AG04449 (cell line): Measurements from ENCODE around the gene P2RX3.

Source experiments
- CTCF ChIA-PET: fragments of 350-600 bp; formaldehyde crosslinking; extraction: SDS; loops from one replicate; lab custom pipeline; 2021; ENCODE audit warnings: antibody characterized with exemption; lab: Yijun Ruan, JAX
- POLR2A ChIA-PET: fragments of 400-600, 350-600 bp; formaldehyde crosslinking; extraction: SDS; loops from one replicate; lab custom pipeline; 2020; ENCODE audit warnings: antibody characterized with exemption, inconsistent platforms; lab: Yijun Ruan, JAX
- DNase-seq: peaks from one replicate; pipeline ENCODE4 v3.0.0-alpha.2; 2010; ENCODE audit warnings: low read depth, low spot score
- H3K4me3 ChIP-seq: 2 replicates; pipeline ENCODE4 v1.5.1; 2011; ENCODE audit warnings: low read depth, mild to moderate bottlenecking, control low read depth, low read length
- TF ChIP-seq, protein P1 (sequence below): IDR thresholded peaks from one replicate; pipeline ENCODE4 v1.5.1; 2011; ENCODE audit warnings: mild to moderate bottlenecking, moderate library complexity, low read length, control low read depth, inconsistent platforms; ENCODE audit not compliant: insufficient read depth; ENCODE audit errors: missing control alignments

The P2RX3 gene

GRCh38 chr11:57354699-57355098 lies 16.5 kb downstream of the P2RX3 start:
- TF ChIP-seq, protein P1, sequence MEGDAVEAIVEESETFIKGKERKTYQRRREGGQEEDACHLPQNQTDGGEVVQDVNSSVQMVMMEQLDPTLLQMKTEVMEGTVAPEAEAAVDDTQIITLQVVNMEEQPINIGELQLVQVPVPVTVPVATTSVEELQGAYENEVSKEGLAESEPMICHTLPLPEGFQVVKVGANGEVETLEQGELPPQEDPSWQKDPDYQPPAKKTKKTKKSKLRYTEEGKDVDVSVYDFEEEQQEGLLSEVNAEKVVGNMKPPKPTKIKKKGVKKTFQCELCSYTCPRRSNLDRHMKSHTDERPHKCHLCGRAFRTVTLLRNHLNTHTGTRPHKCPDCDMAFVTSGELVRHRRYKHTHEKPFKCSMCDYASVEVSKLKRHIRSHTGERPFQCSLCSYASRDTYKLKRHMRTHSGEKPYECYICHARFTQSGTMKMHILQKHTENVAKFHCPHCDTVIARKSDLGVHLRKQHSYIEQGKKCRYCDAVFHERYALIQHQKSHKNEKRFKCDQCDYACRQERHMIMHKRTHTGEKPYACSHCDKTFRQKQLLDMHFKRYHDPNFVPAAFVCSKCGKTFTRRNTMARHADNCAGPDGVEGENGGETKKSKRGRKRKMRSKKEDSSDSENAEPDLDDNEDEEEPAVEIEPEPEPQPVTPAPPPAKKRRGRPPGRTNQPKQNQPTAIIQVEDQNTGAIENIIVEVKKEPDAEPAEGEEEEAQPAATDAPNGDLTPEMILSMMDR = no peak
- POLR2A ChIA-PET = no interaction called here
- no peak for DNase-seq
- no peak overlapping the region for H3K4me3 ChIP-seq
- CTCF ChIA-PET = interaction anchor here (5.7 kb wide), 1 partner anchor 7 kb away, joined by 40 read pairs; no protein-coding TSS in a partner anchor

- POLR2A ChIA-PET = no interaction called here
- TF ChIP-seq, protein P1 = no peak
- H3K4me3 ChIP-seq = no peak overlapping the region
- CTCF ChIA-PET = interaction anchor here (0.6 to 5.7 kb wide), 6 partner anchors 9 to 1156 kb away, joined by 3 to 40 read pairs (median 4); no protein-coding TSS in a partner anchor
- DNase-seq = no peak
These were observed 18.1 kb downstream of the P2RX3 start for GRCh38 chr11:57356268-57356667.

- DNase-seq = no peak
- TF ChIP-seq, protein P1 = no peak
- ChIA-PET CTCF (interaction anchor here (0.8 to 5.7 kb wide), 5 partner anchors 10 to 170 kb away, joined by 3 to 40 read pairs (median 4); no protein-coding TSS in a partner anchor), POLR2A (no interaction called here)
- H3K4me3 ChIP-seq = no peak overlapping the region
These were observed 19.2 kb downstream of the P2RX3 start for GRCh38 chr11:57357310-57357709.

DNA sequence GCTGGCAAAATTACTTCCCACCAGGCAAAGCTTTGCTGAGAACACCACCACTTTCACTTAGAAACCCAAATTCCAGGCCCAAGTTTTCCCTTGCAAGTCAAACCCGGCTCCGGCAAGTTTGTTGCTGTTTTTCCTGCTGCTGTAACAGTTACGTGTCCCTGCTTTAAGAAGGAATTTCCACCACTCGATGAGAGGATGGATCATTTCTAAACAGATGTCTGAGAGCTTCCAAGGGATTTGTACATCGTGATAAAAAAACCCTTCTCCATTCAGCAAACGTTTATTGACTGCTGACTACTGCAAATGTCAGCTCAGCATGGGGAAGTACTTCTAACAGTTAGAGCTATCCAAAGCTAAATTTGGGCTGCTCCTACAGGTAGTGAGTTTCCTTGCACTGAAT lies 19.7 kb downstream of the P2RX3 start:
- no peak overlapping the region for H3K4me3 ChIP-seq
- no peak for DNase-seq
- ChIA-PET CTCF (interaction anchor here (1.1 to 5.7 kb wide), 4 partner anchors 11 to 169 kb away, joined by 3 to 40 read pairs (median 8); no protein-coding TSS in a partner anchor), POLR2A (no interaction called here)
- TF ChIP-seq, protein P1 = no peak

DNA sequence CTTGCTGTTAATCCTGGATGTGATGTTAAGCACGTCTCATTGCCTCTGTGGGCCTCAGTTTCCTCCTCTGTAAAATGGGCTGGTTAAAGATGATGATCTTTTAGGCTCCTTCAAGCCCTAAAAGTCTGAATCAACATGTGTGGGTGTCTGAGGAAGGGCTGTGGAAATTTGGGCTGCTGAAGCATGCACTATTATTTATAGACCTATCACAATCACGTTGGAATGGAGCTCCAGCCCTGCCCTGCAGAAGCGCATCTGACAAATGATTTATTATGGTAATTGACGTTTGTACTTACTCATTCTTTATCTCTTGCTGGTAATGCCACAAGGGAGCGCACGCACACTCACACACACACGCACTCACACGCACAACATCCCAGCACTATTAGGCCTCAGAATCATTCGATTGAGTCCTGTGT lies 20.4 kb downstream of the P2RX3 start:
- TF ChIP-seq, protein P1 = no peak
- DNase-seq = no peak
- ChIA-PET CTCF (interaction anchor here (1.0 to 5.7 kb wide), 6 partner anchors 7 to 210 kb away, joined by 3 to 40 read pairs (median 8); no protein-coding TSS in a partner anchor), POLR2A (no interaction called here)
- H3K4me3 ChIP-seq = no peak overlapping the region

DNA sequence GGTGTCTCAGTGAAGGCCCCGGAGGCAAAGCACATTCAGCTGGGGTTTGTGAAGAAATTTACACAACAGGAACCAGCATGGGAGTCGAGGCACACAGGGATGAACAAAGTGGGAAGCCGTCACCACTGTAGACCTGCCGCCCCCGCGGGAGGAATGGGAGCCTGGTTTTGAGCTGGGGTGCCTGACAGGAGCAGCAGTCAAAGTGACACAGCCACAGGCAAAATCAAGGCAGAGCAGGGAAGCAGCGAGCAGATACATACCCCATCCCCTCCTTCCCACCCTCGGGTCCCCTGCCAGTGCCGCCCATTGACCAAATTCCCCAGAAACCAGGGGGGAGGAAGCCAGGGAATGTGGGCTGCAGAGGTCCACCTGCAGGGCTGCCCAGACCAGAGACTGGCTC lies 20.8 kb downstream of the P2RX3 start:
- no peak overlapping the region for H3K4me3 ChIP-seq
- ChIA-PET POLR2A (no interaction called here), CTCF (interaction anchor here (1.0 to 5.7 kb wide), 5 partner anchors 8 to 209 kb away, joined by 3 to 40 read pairs (median 6); no protein-coding TSS in a partner anchor)
- DNase-seq = no peak
- TF ChIP-seq, protein P1 = no peak
